Lung microvascular endothelial cell (primary cell): ENCODE measurements around the gene RUFY4. TPM values are rescaled to one million over a fixed set of nuclear protein-coding genes. Genes with fewer than 3 reads are reported as not detected.

Experiments
- total RNA-seq: library from RNA; depleted of rRNA; stranded (reverse); fragments of >200 nt; gene quantifications from 2 replicates; pipeline ENCODE4 v1.2.1, GENCODE V29; 2014

RUFY4 gene
- total RNA-seq, 1 donor from 2014 or later = not detected

Other genes starting within 250 kb of the RUFY4 start
- 26.8 and 82.1 TPM in 2 replicates for gene TNS1, start 66.3 kb upstream of the RUFY4 start, total RNA-seq
- gene CXCR2, start 56.8 kb downstream of the RUFY4 start, total RNA-seq = not detected in 2 replicates
- gene CXCR1, start 97.7 kb downstream of the RUFY4 start, total RNA-seq = not detected in 2 replicates
- gene ARPC2, start 147.9 kb downstream of the RUFY4 start, total RNA-seq = 213 and 281 TPM in 2 replicates
- under 0.01 TPM in 1 of 2 replicates, not detected in the other for gene GPBAR1, start 191.8 kb downstream of the RUFY4 start, total RNA-seq
- 111 and 116 TPM in 2 replicates for gene AAMP, start 200.9 kb downstream of the RUFY4 start, total RNA-seq
- 19.2 and 20.0 TPM in 2 replicates for gene PNKD, start 201.3 kb downstream of the RUFY4 start, total RNA-seq
- gene TMBIM1, start 223.2 kb downstream of the RUFY4 start, total RNA-seq = 109 and 180 TPM in 2 replicates